GM23338 (cell line): ENCODE results near the gene AGRN.

Experiments used
- EZH2 ChIP-seq: fragments of 200-600 bp; sonication (generic); IDR thresholded peaks from one replicate; pipeline ENCODE4 v1.8.0; 2017; ENCODE audit warnings: antibody characterized with exemption, mild to moderate bottlenecking, low read depth; ENCODE audit not compliant: unreplicated experiment
- POLR2AphosphoS5 ChIP-seq: IDR thresholded peaks from 2 replicates; pipeline ENCODE4 v1.6.1; 2016; ENCODE audit warnings: antibody characterized with exemption, low read depth
- REST ChIP-seq: IDR thresholded peaks from one replicate; pipeline ENCODE4 v1.6.1; 2018; ENCODE audit warnings: antibody characterized with exemption; ENCODE audit not compliant: unreplicated experiment
- TF ChIP-seq, protein P1 (sequence below), 2 experiments: fragments of 200-600 bp in 1 of 2; sonication (generic) in 1 of 2; conservative IDR thresholded peaks; 2 replicates each; pipeline versions ENCODE4 v1.5.1 to v1.6.1; 2016 to 2017; ENCODE audit warnings: antibody characterized with exemption in 2 of 2, low read depth in 2 of 2, mild to moderate bottlenecking in 2 of 2, moderate library complexity in 1 of 2

GRCh38 chr1:995665-996633 lies 24.0 kb upstream of the AGRN start:
- no peak for TF ChIP-seq EZH2
- TF ChIP-seq, protein P1, sequence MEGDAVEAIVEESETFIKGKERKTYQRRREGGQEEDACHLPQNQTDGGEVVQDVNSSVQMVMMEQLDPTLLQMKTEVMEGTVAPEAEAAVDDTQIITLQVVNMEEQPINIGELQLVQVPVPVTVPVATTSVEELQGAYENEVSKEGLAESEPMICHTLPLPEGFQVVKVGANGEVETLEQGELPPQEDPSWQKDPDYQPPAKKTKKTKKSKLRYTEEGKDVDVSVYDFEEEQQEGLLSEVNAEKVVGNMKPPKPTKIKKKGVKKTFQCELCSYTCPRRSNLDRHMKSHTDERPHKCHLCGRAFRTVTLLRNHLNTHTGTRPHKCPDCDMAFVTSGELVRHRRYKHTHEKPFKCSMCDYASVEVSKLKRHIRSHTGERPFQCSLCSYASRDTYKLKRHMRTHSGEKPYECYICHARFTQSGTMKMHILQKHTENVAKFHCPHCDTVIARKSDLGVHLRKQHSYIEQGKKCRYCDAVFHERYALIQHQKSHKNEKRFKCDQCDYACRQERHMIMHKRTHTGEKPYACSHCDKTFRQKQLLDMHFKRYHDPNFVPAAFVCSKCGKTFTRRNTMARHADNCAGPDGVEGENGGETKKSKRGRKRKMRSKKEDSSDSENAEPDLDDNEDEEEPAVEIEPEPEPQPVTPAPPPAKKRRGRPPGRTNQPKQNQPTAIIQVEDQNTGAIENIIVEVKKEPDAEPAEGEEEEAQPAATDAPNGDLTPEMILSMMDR (conservative IDR thresholded peaks at IDR 0.05; ENCODE audit: low read depth in 2 of 2): no peak
- TF ChIP-seq POLR2AphosphoS5: no peak
- TF ChIP-seq REST: no peak
